GM20000 (cell line): ENCODE data around the gene STX2.
"Not testable (repeated sequence)": the region's sequence is repeated elsewhere in the genome, so short reads cannot be mapped to it uniquely, and the experiment has no call there.

Source experiments
- DNase-seq: peaks from one replicate; pipeline ENCODE4 v3.0.0; 2012; ENCODE audit warnings: low spot score
- CTCF ChIP-seq: IDR thresholded peaks from 2 replicates; pipeline ENCODE4 v1.5.1; 2012; ENCODE audit warnings: mild to moderate bottlenecking, control low read depth; ENCODE audit errors: extremely low read depth, missing control alignments

STX2 gene

DNA sequence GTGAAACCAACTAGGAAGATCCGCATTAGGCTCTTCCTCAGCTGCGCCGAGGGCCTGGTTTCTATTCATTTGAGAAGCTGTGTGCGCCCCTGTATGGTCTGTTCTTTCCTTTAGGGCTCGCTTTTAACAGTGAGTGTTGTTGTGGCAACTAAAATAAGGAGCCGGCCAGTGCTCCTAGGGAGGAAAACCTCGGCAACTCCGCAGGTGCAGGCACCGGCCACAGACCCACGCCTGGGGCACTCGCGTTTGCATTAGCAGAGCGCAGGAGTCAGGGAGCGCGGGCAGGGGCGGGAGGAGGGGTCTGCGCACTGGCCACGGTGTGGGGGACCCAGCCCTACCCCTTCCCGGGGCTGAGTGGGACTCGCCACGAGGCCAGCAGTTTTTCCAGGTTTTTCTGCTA, 50.5 kb downstream of the STX2 start:
- TF ChIP-seq CTCF = no peak
- DNase-seq = no peak

DNA sequence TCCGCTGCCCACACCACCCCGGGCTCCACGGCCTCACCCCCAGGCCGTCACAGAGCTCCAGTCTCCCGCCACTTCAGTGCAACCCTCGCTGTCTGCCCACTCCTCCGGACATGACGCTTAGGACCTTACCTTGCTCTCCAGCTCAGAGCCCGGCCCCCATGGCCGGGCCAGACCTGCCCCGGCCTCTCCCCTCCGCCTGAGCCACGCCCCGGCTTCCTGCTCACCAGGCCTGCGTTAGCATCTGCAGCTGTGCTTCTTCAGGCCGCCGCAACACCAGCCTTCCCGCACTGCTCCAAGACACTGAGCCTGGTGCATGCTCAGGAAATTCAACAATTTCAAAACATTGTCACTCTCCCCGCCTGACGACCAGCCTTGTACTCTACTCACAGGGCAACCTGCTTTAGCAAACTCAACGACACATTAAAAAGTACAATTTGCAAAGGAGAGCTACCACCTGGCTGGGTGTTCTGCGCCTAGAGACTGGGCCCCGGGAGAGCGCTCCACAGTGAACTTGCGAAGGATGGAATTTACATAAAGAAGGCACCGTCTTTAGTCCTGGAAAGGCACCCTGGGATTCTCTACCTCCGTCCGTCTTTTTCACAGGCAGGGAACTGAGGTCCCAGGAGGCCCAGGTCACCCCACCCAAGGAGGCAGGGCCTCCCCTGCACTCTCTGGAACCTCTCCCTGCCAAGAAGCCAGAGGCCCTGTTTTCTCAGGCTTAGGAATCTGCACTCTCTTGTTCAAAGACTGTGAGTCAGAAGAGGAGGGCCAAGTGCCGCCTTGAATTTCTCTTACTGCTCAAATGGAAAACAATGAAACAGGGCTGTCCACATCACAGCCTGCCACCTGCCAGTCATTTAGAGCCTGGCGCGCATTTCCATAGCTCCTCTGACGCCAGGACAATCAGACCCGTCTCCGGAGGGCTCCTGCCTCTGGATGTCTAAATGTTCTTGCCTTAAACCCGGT, 51.3 kb downstream of the STX2 start:
- TF ChIP-seq CTCF = no peak
- DNase-seq = no peak

GRCh38 chr12:130787041-130787440, 52.0 kb downstream of the STX2 start:
- TF ChIP-seq CTCF = no peak
- DNase-seq = no peak

DNA sequence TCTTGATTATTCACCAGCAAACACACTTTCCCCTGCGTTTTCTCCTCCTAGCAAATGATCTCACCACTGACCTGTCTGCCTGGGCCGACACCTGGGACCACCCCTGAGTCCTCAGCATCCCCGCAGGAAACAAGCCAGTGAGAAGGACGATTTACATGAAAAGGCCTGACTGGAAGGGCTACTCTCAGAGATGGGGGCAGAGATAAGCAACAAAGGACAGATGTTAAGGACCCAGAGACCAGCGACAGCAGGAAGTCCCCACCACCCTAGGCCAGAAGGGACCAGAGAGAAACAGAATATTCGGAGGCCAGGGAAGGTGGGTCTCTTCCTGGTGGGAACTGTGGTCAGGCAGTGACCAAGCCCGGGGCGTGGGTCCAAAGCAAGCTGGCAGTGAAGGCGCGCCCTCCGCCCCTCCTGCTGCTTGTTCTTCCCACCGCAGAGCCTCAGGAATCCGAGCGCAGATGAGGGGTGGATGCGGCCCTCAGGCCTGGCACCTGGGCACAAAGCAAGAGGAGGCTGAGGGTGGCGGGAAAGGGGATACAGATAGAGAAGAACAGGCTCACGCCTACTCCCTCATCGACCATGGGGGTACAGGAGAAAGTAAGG, 55.8 kb downstream of the STX2 start:
- TF ChIP-seq CTCF = no peak
- DNase-seq = no peak

DNA sequence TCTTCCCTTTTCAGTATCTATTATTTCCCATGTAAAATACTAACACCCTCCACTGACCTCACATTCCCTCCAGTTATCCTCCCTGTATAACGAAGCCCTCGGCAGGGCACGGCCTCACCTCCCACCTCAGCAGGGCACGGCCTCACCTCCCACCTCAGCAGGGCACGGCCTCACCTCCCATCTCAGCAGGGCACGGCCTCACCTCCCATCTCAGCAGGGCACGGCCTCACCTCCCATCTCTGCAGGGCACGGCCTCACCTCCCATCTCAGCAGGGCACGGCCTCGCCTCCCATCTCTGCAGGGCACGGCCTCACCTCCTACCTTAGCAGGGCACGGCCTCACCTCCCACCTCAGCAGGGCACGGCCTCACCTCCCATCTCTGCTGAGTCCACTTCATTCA, 56.8 kb downstream of the STX2 start:
- DNase-seq = not testable (repeated sequence)

DNA sequence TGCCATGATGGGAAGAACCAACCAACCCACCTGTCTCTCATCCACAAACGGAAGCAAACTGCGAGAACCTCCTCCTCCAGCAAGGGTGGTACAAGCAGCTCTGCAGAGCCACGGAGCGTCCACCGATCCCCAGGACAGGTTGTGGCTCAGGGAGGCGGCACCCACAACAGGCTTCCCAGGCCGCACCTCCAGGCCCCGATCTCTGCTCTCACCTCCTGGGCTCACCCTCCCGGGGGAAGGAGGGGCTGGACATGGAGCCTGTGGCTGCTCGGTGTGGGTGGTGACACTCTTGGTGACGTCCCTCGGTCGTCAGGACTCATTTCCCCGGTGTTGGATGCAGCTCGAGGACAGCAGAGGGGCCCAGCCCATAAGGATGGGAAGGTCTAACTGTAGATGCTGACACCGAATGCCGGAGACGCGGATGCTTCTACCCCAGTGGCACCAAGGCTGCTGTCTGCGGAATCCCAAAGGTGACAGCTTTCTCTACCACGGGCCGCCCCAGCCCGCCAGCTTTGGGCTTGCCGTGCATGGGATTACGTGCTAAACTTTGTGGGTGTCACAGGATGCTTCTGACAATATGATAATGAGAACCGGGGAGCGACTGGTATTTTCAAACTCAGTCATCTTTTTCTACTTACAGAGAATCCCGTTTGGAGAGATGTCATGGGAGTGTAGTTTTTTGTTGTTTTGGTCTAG, 58.0 kb downstream of the STX2 start:
- DNase-seq = no peak
- no peak for TF ChIP-seq CTCF

- no peak for DNase-seq
- TF ChIP-seq CTCF = no peak
These were observed 58.7 kb downstream of the STX2 start for GRCh38 chr12:130780325-130780724.
